PC-3 (cell line): ENCODE results near the gene WNK1.
"Not testable (repeated sequence)": the region's sequence is repeated elsewhere in the genome, so short reads cannot be mapped to it uniquely, and the experiment has no call there.

Experiments used
- CTCF ChIP-seq: fragments of 300-600 bp; sonication (generic); conservative IDR thresholded peaks from 2 replicates; pipeline ENCODE4 v1.5.1; 2017; ENCODE audit warnings: antibody characterized with exemption, low read depth, mild to moderate bottlenecking, low read length
- EZH2 ChIP-seq: fragments of 300-600 bp; sonication (generic); IDR thresholded peaks from one replicate; pipeline ENCODE4 v1.6.1; 2017; ENCODE audit warnings: antibody characterized with exemption, mild to moderate bottlenecking, low read length; ENCODE audit not compliant: unreplicated experiment

- TF ChIP-seq CTCF, EZH2: not testable (repeated sequence)
Measured at GRCh38 chr12:788762-789161, 36.4 kb downstream of the WNK1 start.
